GM19351 (cell line): Measurements from ENCODE around the gene CDK3.

ENCODE experiments used
- ATAC-seq: cut with Tn5 transposase; IDR thresholded peaks from one replicate; pipeline ENCODE4 v1.9.1; 2021; ENCODE audit warnings: mild to moderate bottlenecking, moderate library complexity; ENCODE audit not compliant: unreplicated experiment

Gene CDK3

GRCh38 chr17:76013377-76013932 lies 12.8 kb downstream of the CDK3 start:
- ATAC-seq: no peak

GRCh38 chr17:76014100-76014924 lies 13.7 kb downstream of the CDK3 start:
- peak; percentile 55 for ATAC-seq

GRCh38 chr17:76014925-76015261 lies 14.2 kb downstream of the CDK3 start:
- no peak for ATAC-seq

GRCh38 chr17:76017481-76018339 lies 17.1 kb downstream of the CDK3 start:
- no peak for ATAC-seq

GRCh38 chr17:76018340-76018680 lies 17.7 kb downstream of the CDK3 start:
- ATAC-seq: no peak

GRCh38 chr17:76018801-76019200 lies 18.1 kb downstream of the CDK3 start:
- no peak for ATAC-seq

GRCh38 chr17:76019833-76020467 lies 19.3 kb downstream of the CDK3 start:
- no peak for ATAC-seq

GRCh38 chr17:76022285-76022684 lies 21.6 kb downstream of the CDK3 start:
- ATAC-seq: no peak

GRCh38 chr17:76022973-76023899 lies 22.6 kb downstream of the CDK3 start:
- ATAC-seq: no peak

- no peak for ATAC-seq
Observed at GRCh38 chr17:76023900-76024237, 23.2 kb downstream of the CDK3 start.

GRCh38 chr17:76024353-76024752 lies 23.7 kb downstream of the CDK3 start:
- no peak for ATAC-seq

GRCh38 chr17:76025294-76025693 lies 24.6 kb downstream of the CDK3 start:
- ATAC-seq: no peak

- ATAC-seq: no peak
Observed at GRCh38 chr17:76026714-76027158, 26.1 kb downstream of the CDK3 start.

GRCh38 chr17:76027159-76027839 lies 26.6 kb downstream of the CDK3 start, which contains the start of gene EVPL:
Gene EVPL (minus strand): TSS chr17:76027306. CDS start chr17:76027198, 108 bp downstream.
- no peak for ATAC-seq

GRCh38 chr17:76032073-76032779 lies 31.6 kb downstream of the CDK3 start:
- ATAC-seq: no peak

- no peak for ATAC-seq
Observed at GRCh38 chr17:76032780-76033108, 32.1 kb downstream of the CDK3 start.

- ATAC-seq: no peak
Observed at GRCh38 chr17:76033139-76033538, 32.5 kb downstream of the CDK3 start.

GRCh38 chr17:76034428-76035350 lies 34.0 kb downstream of the CDK3 start:
- no peak for ATAC-seq
